ENCODE measurements around the gene SARS2.

DNA sequence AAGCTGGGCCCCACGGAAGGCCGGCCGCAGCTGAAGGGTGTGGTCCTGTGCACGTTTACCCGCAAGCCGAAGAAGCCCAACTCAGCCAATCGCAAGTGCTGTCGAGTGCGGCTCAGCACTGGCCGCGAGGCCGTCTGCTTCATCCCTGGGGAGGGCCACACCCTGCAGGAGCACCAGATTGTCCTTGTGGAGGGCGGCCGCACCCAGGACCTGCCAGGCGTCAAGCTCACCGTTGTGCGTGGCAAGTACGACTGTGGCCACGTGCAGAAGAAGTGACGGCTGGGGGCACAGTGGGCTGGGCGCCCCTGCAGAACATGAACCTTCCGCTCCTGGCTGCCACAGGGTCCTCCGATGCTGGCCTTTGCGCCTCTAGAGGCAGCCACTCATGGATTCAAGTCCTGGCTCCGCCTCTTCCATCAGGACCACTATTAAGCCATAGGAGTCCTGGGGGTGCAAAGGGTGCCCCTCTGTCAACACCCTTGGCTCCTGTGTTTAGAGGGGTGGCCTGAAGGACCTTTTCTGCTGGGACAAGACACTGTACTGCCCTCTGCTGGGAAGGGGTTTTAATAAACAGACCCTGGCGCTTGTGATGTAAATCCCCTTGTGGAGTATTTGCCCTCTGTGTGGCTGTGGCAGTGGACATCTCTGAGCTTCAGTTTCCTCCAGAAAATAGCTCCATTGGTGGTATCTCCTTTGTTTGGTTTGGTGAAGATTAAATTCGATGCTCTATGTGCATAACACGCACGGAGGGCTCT lies 2.0 kb upstream of the SARS2 start:
- TF ChIP-seq, protein P1, sequence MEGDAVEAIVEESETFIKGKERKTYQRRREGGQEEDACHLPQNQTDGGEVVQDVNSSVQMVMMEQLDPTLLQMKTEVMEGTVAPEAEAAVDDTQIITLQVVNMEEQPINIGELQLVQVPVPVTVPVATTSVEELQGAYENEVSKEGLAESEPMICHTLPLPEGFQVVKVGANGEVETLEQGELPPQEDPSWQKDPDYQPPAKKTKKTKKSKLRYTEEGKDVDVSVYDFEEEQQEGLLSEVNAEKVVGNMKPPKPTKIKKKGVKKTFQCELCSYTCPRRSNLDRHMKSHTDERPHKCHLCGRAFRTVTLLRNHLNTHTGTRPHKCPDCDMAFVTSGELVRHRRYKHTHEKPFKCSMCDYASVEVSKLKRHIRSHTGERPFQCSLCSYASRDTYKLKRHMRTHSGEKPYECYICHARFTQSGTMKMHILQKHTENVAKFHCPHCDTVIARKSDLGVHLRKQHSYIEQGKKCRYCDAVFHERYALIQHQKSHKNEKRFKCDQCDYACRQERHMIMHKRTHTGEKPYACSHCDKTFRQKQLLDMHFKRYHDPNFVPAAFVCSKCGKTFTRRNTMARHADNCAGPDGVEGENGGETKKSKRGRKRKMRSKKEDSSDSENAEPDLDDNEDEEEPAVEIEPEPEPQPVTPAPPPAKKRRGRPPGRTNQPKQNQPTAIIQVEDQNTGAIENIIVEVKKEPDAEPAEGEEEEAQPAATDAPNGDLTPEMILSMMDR (IDR thresholded peaks at IDR 0.05; ENCODE audit: insufficient read depth, low read length, poor library complexity, severe bottlenecking), result no peak
- TF ChIP-seq EZH2phosphoT487 (conservative IDR thresholded peaks at IDR 0.05; ENCODE audit: low read length), result no peak
